Measurements from ENCODE around the gene HSD11B1.

The HSD11B1 gene

DNA sequence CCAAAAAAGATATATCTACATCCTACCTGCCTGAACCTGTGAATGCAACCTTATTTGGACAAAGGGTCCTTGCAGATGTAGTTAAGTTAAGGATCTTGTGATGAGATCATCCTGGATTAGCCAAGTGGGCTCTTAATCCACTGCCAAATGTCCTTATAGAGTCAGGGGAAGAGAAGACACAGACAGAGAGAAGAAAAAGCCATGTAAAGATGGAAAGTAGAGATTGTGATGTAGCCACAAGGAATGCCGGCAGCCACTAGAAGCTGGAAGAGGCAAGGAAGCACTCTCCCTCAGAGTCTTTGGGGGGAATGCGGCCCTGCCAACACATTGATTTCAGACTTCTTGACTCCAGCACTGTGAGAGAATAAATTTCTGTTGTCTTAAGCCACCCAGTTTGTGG, 16.2 kb downstream of the HSD11B1 start:
- no peak for DNase-seq (ENCODE audit: extremely low spot score)
- CTCF ChIA-PET: interaction anchor here (1.0 to 1.1 kb wide), 2 partner anchors 23 to 28 kb away, joined by 3 to 6 read pairs; no protein-coding TSS in a partner anchor
- TF ChIP-seq, protein P1, sequence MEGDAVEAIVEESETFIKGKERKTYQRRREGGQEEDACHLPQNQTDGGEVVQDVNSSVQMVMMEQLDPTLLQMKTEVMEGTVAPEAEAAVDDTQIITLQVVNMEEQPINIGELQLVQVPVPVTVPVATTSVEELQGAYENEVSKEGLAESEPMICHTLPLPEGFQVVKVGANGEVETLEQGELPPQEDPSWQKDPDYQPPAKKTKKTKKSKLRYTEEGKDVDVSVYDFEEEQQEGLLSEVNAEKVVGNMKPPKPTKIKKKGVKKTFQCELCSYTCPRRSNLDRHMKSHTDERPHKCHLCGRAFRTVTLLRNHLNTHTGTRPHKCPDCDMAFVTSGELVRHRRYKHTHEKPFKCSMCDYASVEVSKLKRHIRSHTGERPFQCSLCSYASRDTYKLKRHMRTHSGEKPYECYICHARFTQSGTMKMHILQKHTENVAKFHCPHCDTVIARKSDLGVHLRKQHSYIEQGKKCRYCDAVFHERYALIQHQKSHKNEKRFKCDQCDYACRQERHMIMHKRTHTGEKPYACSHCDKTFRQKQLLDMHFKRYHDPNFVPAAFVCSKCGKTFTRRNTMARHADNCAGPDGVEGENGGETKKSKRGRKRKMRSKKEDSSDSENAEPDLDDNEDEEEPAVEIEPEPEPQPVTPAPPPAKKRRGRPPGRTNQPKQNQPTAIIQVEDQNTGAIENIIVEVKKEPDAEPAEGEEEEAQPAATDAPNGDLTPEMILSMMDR (IDR thresholded peaks at IDR 0.05; ENCODE audit: control extremely low read depth, extremely low read depth, low read depth, missing control alignments): no peak
- POLR2A ChIA-PET: no interaction called here

- CTCF ChIA-PET: interaction anchor here (1.0 to 1.1 kb wide), 2 partner anchors 23 to 27 kb away, joined by 3 to 6 read pairs; no protein-coding TSS in a partner anchor
- TF ChIP-seq, protein P1 (IDR thresholded peaks at IDR 0.05; ENCODE audit: control extremely low read depth, extremely low read depth, low read depth, missing control alignments): no peak
- POLR2A ChIA-PET: no interaction called here
- no peak for DNase-seq (ENCODE audit: extremely low spot score)
Observed at GRCh38 chr1:209721323-209721722, 16.7 kb downstream of the HSD11B1 start.

DNA sequence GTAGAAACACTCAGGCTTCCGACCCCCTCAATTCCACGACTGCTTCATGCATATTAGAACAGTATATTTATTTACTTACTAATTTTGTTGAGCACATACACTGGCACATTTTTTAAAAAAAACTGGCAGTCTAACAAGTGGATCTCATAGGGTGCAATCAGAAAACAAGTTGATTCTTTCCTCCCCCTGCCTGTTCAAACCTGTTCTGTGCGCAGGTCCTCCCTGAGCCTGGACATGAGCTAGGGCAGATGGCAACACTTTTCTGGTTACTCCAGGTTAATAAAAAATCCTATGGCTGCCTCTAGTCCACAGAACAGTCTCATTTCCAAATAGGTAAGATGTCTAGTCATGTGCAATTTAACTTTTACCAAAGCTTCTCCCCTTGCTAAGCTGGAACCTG, 18.6 kb downstream of the HSD11B1 start:
- no peak for DNase-seq (ENCODE audit: extremely low spot score)
- TF ChIP-seq, protein P1 (IDR thresholded peaks at IDR 0.05; ENCODE audit: control extremely low read depth, extremely low read depth, low read depth, missing control alignments): no peak
- ChIA-PET POLR2A (no interaction called here), CTCF (interaction anchor here (0.8 to 4.2 kb wide), 6 partner anchors 13 to 72 kb away, joined by 3 to 26 read pairs (median 5); no protein-coding TSS in a partner anchor)

- DNase-seq (ENCODE audit: extremely low spot score): peak; percentile 27
- TF ChIP-seq, protein P1 (IDR thresholded peaks at IDR 0.05; ENCODE audit: control extremely low read depth, extremely low read depth, low read depth, missing control alignments): no peak
- ChIA-PET CTCF (interaction anchor here (0.9 to 4.2 kb wide), 12 partner anchors 11 to 97 kb away, joined by 3 to 26 read pairs (median 4); no protein-coding TSS in a partner anchor), POLR2A (no interaction called here)
Observed at GRCh38 chr1:209723756-209724693, 19.4 kb downstream of the HSD11B1 start.

DNA sequence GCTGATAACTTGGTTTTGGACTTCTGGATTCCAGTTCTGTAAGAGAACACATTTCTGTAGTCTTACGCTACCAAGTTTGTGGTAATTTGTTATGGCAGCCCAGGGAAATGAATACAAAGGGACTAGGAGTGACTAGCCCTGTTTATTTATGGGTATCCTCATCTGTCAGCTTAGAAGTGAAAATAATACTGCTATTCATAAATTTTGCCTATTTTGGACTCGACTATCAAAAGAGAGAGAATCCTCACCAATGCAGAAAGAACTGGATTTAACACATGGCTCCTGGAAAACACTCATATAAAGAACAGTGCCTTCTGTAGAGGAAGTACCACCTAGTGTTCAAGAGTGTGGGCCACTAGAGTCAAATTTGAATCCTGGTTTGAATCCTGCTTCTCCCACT, 22.6 kb downstream of the HSD11B1 start:
- ChIA-PET POLR2A (no interaction called here), CTCF (interaction anchor here (0.9 to 4.9 kb wide), 9 partner anchors 9 to 158 kb away, joined by 3 to 34 read pairs (median 4); no protein-coding TSS in a partner anchor)
- DNase-seq (ENCODE audit: extremely low spot score): no peak
- TF ChIP-seq, protein P1 (IDR thresholded peaks at IDR 0.05; ENCODE audit: control extremely low read depth, extremely low read depth, low read depth, missing control alignments): no peak

- POLR2A ChIA-PET: no interaction called here
- no peak for DNase-seq (ENCODE audit: extremely low spot score)
- TF ChIP-seq, protein P1 (IDR thresholded peaks at IDR 0.05; ENCODE audit: control extremely low read depth, extremely low read depth, low read depth, missing control alignments): no peak
- CTCF ChIA-PET: interaction anchor here (0.9 to 4.9 kb wide), 12 partner anchors 9 to 190 kb away, joined by 3 to 34 read pairs (median 4); no protein-coding TSS in a partner anchor
Observed at GRCh38 chr1:209727785-209728184, 23.1 kb downstream of the HSD11B1 start.
